Measurements from ENCODE around the gene C2CD3. TPM values are rescaled to one million over a fixed set of nuclear protein-coding genes. Genes with fewer than 3 reads are reported as not detected.
"Not testable (repeated sequence)": the region's sequence is repeated elsewhere in the genome, so short reads cannot be mapped to it uniquely, and the experiment has no call there.

The C2CD3 gene
- total RNA-seq, 1 donor from 2014 or later = 23.9 TPM

GRCh38 chr11:74147199-74147929 lies 23.4 kb downstream of the C2CD3 start:
- H3K4me1 Mint-ChIP-seq (ENCODE audit: unreplicated experiment) = no peaks in the 10 kb centered on the region
- H3K36me3 Mint-ChIP-seq (ENCODE audit: low read depth, unreplicated experiment) = no peaks in the 10 kb centered on the region
- H3K27ac Mint-ChIP-seq (ENCODE audit: unreplicated experiment) = no peak overlapping the region
- H3K4me3 Mint-ChIP-seq (ENCODE audit: unreplicated experiment) = no peak overlapping the region
- H3K27me3 Mint-ChIP-seq (ENCODE audit: unreplicated experiment) = peaks cover 2% of the 10 kb centered on the region
- no peaks in the 10 kb centered on the region for H3K9me3 Mint-ChIP-seq (ENCODE audit: unreplicated experiment)
- no peak for TF ChIP-seq CTCF (IDR thresholded peaks at IDR 0.05; ENCODE audit: unreplicated experiment)
- no peak for DNase-seq (ENCODE audit: low spot score)

GRCh38 chr11:74144592-74144991 lies 26.2 kb downstream of the C2CD3 start:
- H3K4me1 Mint-ChIP-seq (ENCODE audit: unreplicated experiment) = no peaks in the 10 kb centered on the region
- H3K36me3 Mint-ChIP-seq (ENCODE audit: low read depth, unreplicated experiment) = no peaks in the 10 kb centered on the region
- H3K4me3 Mint-ChIP-seq (ENCODE audit: unreplicated experiment) = no peak overlapping the region
- H3K27me3 Mint-ChIP-seq (ENCODE audit: unreplicated experiment) = peaks cover 2% of the 10 kb centered on the region
- no peak overlapping the region for H3K27ac Mint-ChIP-seq (ENCODE audit: unreplicated experiment)
- H3K9me3 Mint-ChIP-seq (ENCODE audit: unreplicated experiment) = no peaks in the 10 kb centered on the region
- no peak for DNase-seq (ENCODE audit: low spot score)
- no peak for TF ChIP-seq CTCF (IDR thresholded peaks at IDR 0.05; ENCODE audit: unreplicated experiment)

- H3K27ac Mint-ChIP-seq (ENCODE audit: unreplicated experiment) = no peak overlapping the region
- no peaks in the 10 kb centered on the region for H3K4me1 Mint-ChIP-seq (ENCODE audit: unreplicated experiment)
- no peak for DNase-seq (ENCODE audit: low spot score)
These were observed 28.2 kb downstream of the C2CD3 start for GRCh38 chr11:74142624-74143023.

GRCh38 chr11:74141908-74142307 lies 28.9 kb downstream of the C2CD3 start:
- no peak for TF ChIP-seq CTCF (IDR thresholded peaks at IDR 0.05; ENCODE audit: unreplicated experiment)
- Mint-ChIP-seq H3K27ac (ENCODE audit: unreplicated experiment) (no peak overlapping the region), H3K4me3 (ENCODE audit: unreplicated experiment) (no peak overlapping the region), H3K27me3 (ENCODE audit: unreplicated experiment) (peaks cover 2% of the 10 kb centered on the region), H3K9me3 (ENCODE audit: unreplicated experiment) (no peaks in the 10 kb centered on the region), H3K4me1 (ENCODE audit: unreplicated experiment) (no peaks in the 10 kb centered on the region), H3K36me3 (ENCODE audit: low read depth, unreplicated experiment) (peaks cover 2% of the 10 kb centered on the region)
- no peak for DNase-seq (ENCODE audit: low spot score)

More at GRCh38 chr11:74142624-74143023, 28.2 kb downstream of the C2CD3 start:
- Mint-ChIP-seq H3K4me3 (ENCODE audit: unreplicated experiment) (no peak overlapping the region), H3K27me3 (ENCODE audit: unreplicated experiment) (peaks cover 2% of the 10 kb centered on the region), H3K9me3 (ENCODE audit: unreplicated experiment) (no peaks in the 10 kb centered on the region), H3K36me3 (ENCODE audit: low read depth, unreplicated experiment) (no peaks in the 10 kb centered on the region)
- no peak for TF ChIP-seq CTCF (IDR thresholded peaks at IDR 0.05; ENCODE audit: unreplicated experiment)

GRCh38 chr11:74141241-74141695 lies 29.5 kb downstream of the C2CD3 start:
- Mint-ChIP-seq H3K36me3 (ENCODE audit: low read depth, unreplicated experiment) (peaks cover 3% of the 10 kb centered on the region), H3K27me3 (ENCODE audit: unreplicated experiment) (peaks cover 2% of the 10 kb centered on the region), H3K4me1 (ENCODE audit: unreplicated experiment) (no peaks in the 10 kb centered on the region), H3K27ac (ENCODE audit: unreplicated experiment) (no peak overlapping the region), H3K4me3 (ENCODE audit: unreplicated experiment) (no peak overlapping the region), H3K9me3 (ENCODE audit: unreplicated experiment) (no peaks in the 10 kb centered on the region)
- TF ChIP-seq CTCF (IDR thresholded peaks at IDR 0.05; ENCODE audit: unreplicated experiment) = no peak
- DNase-seq (ENCODE audit: low spot score) = no peak

GRCh38 chr11:74139919-74140431 lies 30.8 kb downstream of the C2CD3 start:
- not testable (repeated sequence) for DNase-seq (ENCODE audit: low spot score); H3K9me3 Mint-ChIP-seq (ENCODE audit: unreplicated experiment); H3K4me1 Mint-ChIP-seq (ENCODE audit: unreplicated experiment); H3K27me3 Mint-ChIP-seq (ENCODE audit: unreplicated experiment); H3K4me3 Mint-ChIP-seq (ENCODE audit: unreplicated experiment); H3K27ac Mint-ChIP-seq (ENCODE audit: unreplicated experiment)
- peaks cover 10% of the 10 kb centered on the region for H3K36me3 Mint-ChIP-seq (ENCODE audit: low read depth, unreplicated experiment)

Data from endothelial cell (in vitro differentiated cells).